Spleen (tissue), 11 donors: Measurements from ENCODE around the gene SLC8A1. TPM values are rescaled to one million over a fixed set of nuclear protein-coding genes. Genes with fewer than 3 reads are reported as not detected.
A peak's percentile ranks its signal among the peaks of the same experiment; 100 is the strongest.

ENCODE experiments used
- DNase-seq: peaks from one replicate; pipeline ENCODE4 v3.0.0-alpha.2; 2020
- H3K27ac ChIP-seq, 8 donors: fragments of 200-600 bp; sonication (generic) in 7 of 8; 1 replicate in 4 of 8; 2 replicates in 4 of 8; pipeline versions ENCODE4 v1.5.0 to v1.8.0; 2016 to 2021; ENCODE audit warnings: inconsistent platforms in 4 of 8, mild to moderate bottlenecking in 4 of 8, moderate library complexity in 1 of 8
- H3K27me3 ChIP-seq, 7 donors: fragments of 200-600 bp; sonication (generic) in 6 of 7; replicated peaks in 1 of 7; 1 replicate in 4 of 7; 2 replicates in 3 of 7; pipeline versions ENCODE4 v1.5.0 to v1.8.0; 2016 to 2021; ENCODE audit warnings: inconsistent platforms in 3 of 7, mild to moderate bottlenecking in 1 of 7
- H3K36me3 ChIP-seq, 6 donors: fragments of 200-600 bp; sonication (generic) in 5 of 6; 1 replicate in 4 of 6; 2 replicates in 2 of 6; pipeline versions ENCODE4 v1.5.0 to v1.8.0; 2016 to 2021; ENCODE audit warnings: inconsistent platforms in 2 of 6
- H3K4me1 ChIP-seq, 6 donors: fragments of 200-600 bp; sonication (generic) in 5 of 6; 1 replicate in 3 of 6; 2 replicates in 3 of 6; pipeline versions ENCODE4 v1.5.0 to v1.8.0; 2016 to 2021; ENCODE audit warnings: inconsistent platforms in 3 of 6
- H3K4me3 ChIP-seq, 8 donors: fragments of 200-600 bp; sonication (generic) in 7 of 8; 1 replicate in 4 of 8; 2 replicates in 4 of 8; pipeline versions ENCODE4 v1.5.0 to v1.8.0; 2016 to 2021; ENCODE audit warnings: inconsistent platforms in 4 of 8, mild to moderate bottlenecking in 4 of 8, moderate library complexity in 2 of 8
- H3K9me3 ChIP-seq, 8 donors: fragments of 200-600 bp; sonication (generic) in 7 of 8; 1 replicate in 4 of 8; 2 replicates in 4 of 8; pipeline versions ENCODE4 v1.5.0 to v1.8.0; 2016 to 2021; ENCODE audit warnings: inconsistent platforms in 4 of 8
- CTCF ChIP-seq, 11 experiments: fragments of 200-600 bp in 7 of 11; fragments of 450-650 bp in 4 of 11; sonication (generic) in 4 of 11; IDR thresholded peaks in 8 of 11; conservative IDR thresholded peaks in 3 of 11; 1 replicate in 7 of 11; 2 replicates in 4 of 11; pipeline versions ENCODE4 v1.4.0 to v1.8.0; 2016 to 2021; ENCODE audit warnings: antibody characterized with exemption in 11 of 11, inconsistent platforms in 4 of 11, mild to moderate bottlenecking in 1 of 11
- POLR2A ChIP-seq, 3 donors: fragments of 450-650 bp; IDR thresholded peaks; one replicate each; pipeline ENCODE4 v1.5.1; 2017; ENCODE audit warnings: antibody characterized with exemption in 3 of 3, mild to moderate bottlenecking in 1 of 3
- POLR2AphosphoS5 ChIP-seq, 3 donors: sonication (generic); formaldehyde crosslinking; IDR thresholded peaks; one replicate each; pipeline ENCODE4 v1.5.1; 2017; ENCODE audit warnings: antibody characterized with exemption in 3 of 3
- WGBS, 5 donors: extraction: QIAGEN DNeasy Blood & Tissue Kit in 3 of 5; methylation state at CpG; one replicate each; pipeline versions ENCODE4 v1.1.5 to v1.1.7; 2013 to 2018; 5-methylcytosine and 5-hydroxymethylcytosine counted together
- intact Hi-C: fragments of 100-400 bp; cut with DNase I; formaldehyde crosslinking; loops from one replicate; pipeline ENCODE4 v1.15.0; 2023; ENCODE audit warnings: low total_unique reads
- polyA plus RNA-seq, 3 donors: library from polyadenylated mRNA; stranded (reverse); fragments of 200-250 nt; gene quantifications; one replicate each; pipeline ENCODE4 v1.2.1, GENCODE V29; 2013
- total RNA-seq, 7 donors: library from RNA; depleted of rRNA in 3 of 7; stranded (reverse); fragments of >200 nt in 3 of 7; fragmentation: NEBNext Ultra II Directional in 4 of 7; extraction: Animal tissue kit (Norgen Biotek cat#: 25700) in 4 of 7; gene quantifications; one replicate each; pipeline versions ENCODE4 v1.1.0 to v1.2.1, GENCODE V29; 2016 to 2021
- donor health status: healthy with polysubstance abuse.
- donor health status: DM: no; HTN: no; CAD: no; lungs with moderate emphysema.
- donor health status: DM: no; HTN: no; CAD: no.
- donor health status: Bipolar disorder and iron deficiency.
- donor health status: healthy.
- donor health status: DM: no; HTN: no; CAD: no.
- donor health status: DM: yes; HTN: yes; CAD: no.

SLC8A1 gene
- total and polyA plus RNA-seq, 10 donors: 0.36 to 86.0 (median 58.3) TPM

- Histone ChIP-seq H3K36me3 (no peaks in the 10 kb centered on the region), H3K27ac (no peak overlapping the region), H3K27me3 (no peaks in the 10 kb centered on the region), H3K4me3 (no peak overlapping the region), H3K4me1 (peaks cover 0 to 31% (median 8%) of the 10 kb centered on the region in 6 donors), H3K9me3 (no peaks in the 10 kb centered on the region)
- TF ChIP-seq CTCF (IDR thresholded peaks at IDR 0.05 in 8 of 11, conservative IDR thresholded peaks at IDR 0.05 in 3 of 11): no peak
- no peak for TF ChIP-seq POLR2AphosphoS5 (IDR thresholded peaks at IDR 0.05)
- no peak for TF ChIP-seq POLR2A (IDR thresholded peaks at IDR 0.05)
- no peak for DNase-seq
- WGBS, 5 donors: 57 to 77% (median 66%) methylated on average over 2 of the region's 2 CpGs
- intact Hi-C loops: no loop called here
These were observed 164.7 kb downstream of the SLC8A1 start for GRCh38 chr2:40287195-40287594.

- intact Hi-C loops: no loop called here
- 88 to 95% (median 92%) methylated on average over 3 of the region's 3 CpGs for WGBS, 5 donors
- H3K36me3 ChIP-seq: no peaks in the 10 kb centered on the region
- no peak overlapping the region for H3K4me3 ChIP-seq
- DNase-seq: no peak
- no peak for TF ChIP-seq POLR2A (IDR thresholded peaks at IDR 0.05)
- no peak for TF ChIP-seq POLR2AphosphoS5 (IDR thresholded peaks at IDR 0.05)
- TF ChIP-seq CTCF (IDR thresholded peaks at IDR 0.05 in 8 of 11, conservative IDR thresholded peaks at IDR 0.05 in 3 of 11): no peak
- no peak overlapping the region for H3K27ac ChIP-seq
- no peaks in the 10 kb centered on the region for H3K9me3 ChIP-seq
- H3K27me3 ChIP-seq: no peaks in the 10 kb centered on the region
- H3K4me1 ChIP-seq: peaks cover 0 to 35% (median 10%) of the 10 kb centered on the region in 6 donors
These were observed 165.2 kb downstream of the SLC8A1 start for GRCh38 chr2:40286721-40287120.

- no peak overlapping the region for H3K4me3 ChIP-seq
- no peaks in the 10 kb centered on the region for H3K36me3 ChIP-seq
- TF ChIP-seq POLR2A (IDR thresholded peaks at IDR 0.05) (no peak), CTCF (IDR thresholded peaks at IDR 0.05 in 8 of 11, conservative IDR thresholded peaks at IDR 0.05 in 3 of 11) (no peak), POLR2AphosphoS5 (IDR thresholded peaks at IDR 0.05) (no peak)
- no peak for DNase-seq
- intact Hi-C loops: no loop called here
- H3K27ac ChIP-seq: no peak overlapping the region
- H3K4me1 ChIP-seq: peaks cover 0 to 38% (median 16%) of the 10 kb centered on the region in 6 donors
- H3K27me3 ChIP-seq: no peaks in the 10 kb centered on the region
- H3K9me3 ChIP-seq: no peaks in the 10 kb centered on the region
These were observed 166.5 kb downstream of the SLC8A1 start for GRCh38 chr2:40285391-40285790.

- H3K27ac ChIP-seq: peak overlapping the region in 1 of 8 donors; percentile 17
- no peak for TF ChIP-seq POLR2A (IDR thresholded peaks at IDR 0.05)
- TF ChIP-seq CTCF (IDR thresholded peaks at IDR 0.05 in 8 of 11, conservative IDR thresholded peaks at IDR 0.05 in 3 of 11): no peak
- no peak for TF ChIP-seq POLR2AphosphoS5 (IDR thresholded peaks at IDR 0.05)
- intact Hi-C loops: no loop called here
These were observed 167.1 kb downstream of the SLC8A1 start for GRCh38 chr2:40284797-40285196.

More at GRCh38 chr2:40284797-40285196, 167.1 kb downstream of the SLC8A1 start:
- H3K27me3 ChIP-seq: no peaks in the 10 kb centered on the region
- H3K4me1 ChIP-seq: peaks cover 0 to 36% (median 14%) of the 10 kb centered on the region in 6 donors
- no peak for DNase-seq
- H3K9me3 ChIP-seq: no peaks in the 10 kb centered on the region
- H3K36me3 ChIP-seq: no peaks in the 10 kb centered on the region
- no peak overlapping the region for H3K4me3 ChIP-seq
- WGBS, 5 donors: 83 to 97% (median 88%) methylated on average over 1 of the region's 1 CpG
